Erythroblast (primary cell): ENCODE measurements around the gene HOXD3.

Experiments
- GATA1 ChIP-seq: IDR thresholded peaks from 2 replicates; pipeline ENCODE4 v1.6.1; 2011; ENCODE audit warnings: low read depth, mild to moderate bottlenecking, control low read depth, low read length, moderate library complexity
- POLR2A ChIP-seq: IDR thresholded peaks from 2 replicates; pipeline ENCODE4 v1.6.1; 2011; ENCODE audit warnings: mild to moderate bottlenecking, low read length

- no peak for TF ChIP-seq POLR2A
- no peak for TF ChIP-seq GATA1
These were observed 9.8 kb upstream of the HOXD3 start for GRCh38 chr2:176147210-176147799.
